SK-MEL-5 (cell line): ENCODE measurements around the gene MAPT. TPM values are rescaled to one million over a fixed set of nuclear protein-coding genes. Genes with fewer than 3 reads are reported as not detected.

Experiments used
- DNase-seq: peaks from one replicate; pipeline ENCODE4 v3.0.0-alpha.2; 2016; ENCODE audit warnings: low read depth, low spot score
- in situ Hi-C: cut with HindIII; loops from 2 replicates; pipeline ENCODE4 v1.10.0; 2016; ENCODE audit warnings: low sequenced_read_pairs, high pct_unique_total_duplicates, low pct_unique_long_range_greater_than_20kb
- total RNA-seq: library from RNA; depleted of rRNA; stranded (reverse); fragments of >200 nt; shearing (Covaris generic); gene quantifications from 2 replicates; pipeline ENCODE4 v1.2.3, GENCODE V29; 2014

Gene MAPT
- total RNA-seq, 1 experiment from 2014 or later = 3.7 TPM

- in situ Hi-C loops = no loop called here
Measured at GRCh38 chr17:45883063-45883462, 11.3 kb upstream of the MAPT start.

GRCh38 chr17:45886852-45887251, 7.5 kb upstream of the MAPT start:
- in situ Hi-C loops = no loop called here
- DNase-seq = no peak

More at GRCh38 chr17:45883063-45883462, 11.3 kb upstream of the MAPT start:
- no peak for DNase-seq

- in situ Hi-C loops = no loop called here
- DNase-seq = no peak
Measured at GRCh38 chr17:45888392-45888791, 6.0 kb upstream of the MAPT start.

GRCh38 chr17:45889579-45889978, 4.8 kb upstream of the MAPT start:
- in situ Hi-C loops = no loop called here

GRCh38 chr17:45893725-45894021, 681 bp upstream of the MAPT start:
- DNase-seq = no peak
- in situ Hi-C loops = no loop called here

More at GRCh38 chr17:45889579-45889978, 4.8 kb upstream of the MAPT start:
- peak; percentile 26 for DNase-seq

- DNase-seq = peak; percentile 20
Measured at GRCh38 chr17:45895304-45895968, 1.1 kb downstream of the MAPT start.

GRCh38 chr17:45895969-45896785, 1.8 kb downstream of the MAPT start:
- in situ Hi-C loops = no loop called here
- DNase-seq = no peak

More at GRCh38 chr17:45895304-45895968, 1.1 kb downstream of the MAPT start:
- in situ Hi-C loops = no loop called here

GRCh38 chr17:45896803-45897693, 2.7 kb downstream of the MAPT start:
- in situ Hi-C loops = no loop called here

GRCh38 chr17:45900136-45900535, 5.8 kb downstream of the MAPT start:
- no peak for DNase-seq
- in situ Hi-C loops = no loop called here

More at GRCh38 chr17:45896803-45897693, 2.7 kb downstream of the MAPT start:
- DNase-seq = no peak

GRCh38 chr17:45900723-45901415, 6.5 kb downstream of the MAPT start:
- in situ Hi-C loops = no loop called here

GRCh38 chr17:45902892-45903346, 8.6 kb downstream of the MAPT start:
- DNase-seq = no peak
- in situ Hi-C loops = no loop called here

More at GRCh38 chr17:45900723-45901415, 6.5 kb downstream of the MAPT start:
- no peak for DNase-seq

GRCh38 chr17:45904866-45905265, 10.5 kb downstream of the MAPT start:
- DNase-seq = no peak
- in situ Hi-C loops = no loop called here

- no peak for DNase-seq
- in situ Hi-C loops = no loop called here
Measured at GRCh38 chr17:45905814-45906213, 11.5 kb downstream of the MAPT start.

- in situ Hi-C loops = no loop called here
- no peak for DNase-seq
Measured at GRCh38 chr17:45906237-45906636, 11.9 kb downstream of the MAPT start.

GRCh38 chr17:45906927-45907622, 12.7 kb downstream of the MAPT start:
- in situ Hi-C loops = no loop called here
- DNase-seq = no peak

- in situ Hi-C loops = no loop called here
- DNase-seq = no peak
Measured at GRCh38 chr17:45907750-45908395, 13.5 kb downstream of the MAPT start.
